Fibroblast of skin of left biceps (primary cell): ENCODE measurements around the gene ETV6.
"Not testable (repeated sequence)": the region's sequence is repeated elsewhere in the genome, so short reads cannot be mapped to it uniquely, and the experiment has no call there.

Experiments
- DNase-seq, 2 experiments: peaks; one replicate each; pipeline ENCODE4 v3.0.0-alpha.2; 2013; ENCODE audit warnings: low read depth in 2 of 2

The ETV6 gene

GRCh38 chr12:11667171-11667570 lies 17.7 kb downstream of the ETV6 start:
- no peak for DNase-seq

- no peak for DNase-seq
These were observed 19.1 kb downstream of the ETV6 start for GRCh38 chr12:11668611-11669010.

GRCh38 chr12:11669348-11669747 lies 19.9 kb downstream of the ETV6 start:
- no peak for DNase-seq

- no peak for DNase-seq
These were observed 23.1 kb downstream of the ETV6 start for GRCh38 chr12:11672256-11673191.

- DNase-seq, result no peak
These were observed 24.4 kb downstream of the ETV6 start for GRCh38 chr12:11673666-11674461.

- DNase-seq, result no peak
These were observed 25.5 kb downstream of the ETV6 start for GRCh38 chr12:11674894-11675390.

- no peak for DNase-seq
These were observed 26.6 kb downstream of the ETV6 start for GRCh38 chr12:11676052-11676451.

GRCh38 chr12:11677093-11677492 lies 27.6 kb downstream of the ETV6 start:
- no peak for DNase-seq

- DNase-seq, result no peak
These were observed 28.3 kb downstream of the ETV6 start for GRCh38 chr12:11677752-11678151.

GRCh38 chr12:11678781-11679180 lies 29.3 kb downstream of the ETV6 start:
- DNase-seq, result no peak

GRCh38 chr12:11681207-11681606 lies 31.7 kb downstream of the ETV6 start:
- DNase-seq, result no peak

GRCh38 chr12:11681695-11682094 lies 32.2 kb downstream of the ETV6 start:
- not testable (repeated sequence) for DNase-seq

GRCh38 chr12:11684393-11684792 lies 34.9 kb downstream of the ETV6 start:
- no peak for DNase-seq

- no peak for DNase-seq
These were observed 35.3 kb downstream of the ETV6 start for GRCh38 chr12:11684811-11685210.

- DNase-seq, result no peak
These were observed 35.8 kb downstream of the ETV6 start for GRCh38 chr12:11685316-11685715.

- DNase-seq, result no peak
These were observed 36.2 kb downstream of the ETV6 start for GRCh38 chr12:11685716-11686115.

GRCh38 chr12:11686120-11686519 lies 36.6 kb downstream of the ETV6 start:
- DNase-seq, result no peak

- DNase-seq, result no peak
These were observed 38.1 kb downstream of the ETV6 start for GRCh38 chr12:11687528-11687927.

GRCh38 chr12:11688379-11688778 lies 38.9 kb downstream of the ETV6 start:
- DNase-seq, result no peak

GRCh38 chr12:11688831-11689230 lies 39.4 kb downstream of the ETV6 start:
- DNase-seq, result no peak

GRCh38 chr12:11689591-11690186 lies 40.2 kb downstream of the ETV6 start:
- DNase-seq, result no peak

- no peak for DNase-seq
These were observed 43.6 kb downstream of the ETV6 start for GRCh38 chr12:11693067-11693466.
